HPDE6-E6E7 (cell line): ENCODE results near the gene APLN.

Source experiments
- DNase-seq: peaks from one replicate; pipeline ENCODE4 v3.0.0; 2011; ENCODE audit warnings: missing footprints; ENCODE audit errors: extremely low spot score

Gene APLN

GRCh38 chrX:129661369-129661768, 6.6 kb upstream of the APLN start:
- no peak for DNase-seq

GRCh38 chrX:129659861-129660260, 5.1 kb upstream of the APLN start:
- no peak for DNase-seq

GRCh38 chrX:129659141-129659540, 4.4 kb upstream of the APLN start:
- DNase-seq: no peak

- no peak for DNase-seq
Measured at GRCh38 chrX:129658429-129658828, 3.7 kb upstream of the APLN start.

- DNase-seq: no peak
Measured at GRCh38 chrX:129655547-129656249, 942 bp upstream of the APLN start.

- no peak for DNase-seq
Measured at GRCh38 chrX:129653971-129654651, 645 bp downstream of the APLN start.

- DNase-seq: no peak
Measured at GRCh38 chrX:129653181-129653970, 1.4 kb downstream of the APLN start.

GRCh38 chrX:129652565-129653169, 2.1 kb downstream of the APLN start:
- DNase-seq: no peak

- DNase-seq: no peak
Measured at GRCh38 chrX:129651756-129652564, 2.8 kb downstream of the APLN start.

GRCh38 chrX:129650821-129651510, 3.8 kb downstream of the APLN start:
- DNase-seq: no peak

- DNase-seq: no peak
Measured at GRCh38 chrX:129650183-129650689, 4.5 kb downstream of the APLN start.

GRCh38 chrX:129649268-129650182, 5.2 kb downstream of the APLN start:
- no peak for DNase-seq

- DNase-seq: no peak
Measured at GRCh38 chrX:129648514-129649267, 6.1 kb downstream of the APLN start.

GRCh38 chrX:129647418-129648410, 7.0 kb downstream of the APLN start:
- DNase-seq: no peak

- no peak for DNase-seq
Measured at GRCh38 chrX:129646566-129647417, 8.0 kb downstream of the APLN start.

GRCh38 chrX:129642641-129643040, 12.1 kb downstream of the APLN start:
- no peak for DNase-seq

GRCh38 chrX:129641941-129642340, 12.8 kb downstream of the APLN start:
- no peak for DNase-seq
